Esophagus muscularis mucosa (tissue), 4 donors: Measurements from ENCODE around the gene MAF. TPM values are rescaled to one million over a fixed set of nuclear protein-coding genes. Genes with fewer than 3 reads are reported as not detected.
A peak's percentile ranks its signal among the peaks of the same experiment; 100 is the strongest.

Experiments used
- DNase-seq: peaks from one replicate; pipeline ENCODE4 v3.0.0-alpha.2; 2017; ENCODE audit errors: extremely low spot score
- H3K27ac ChIP-seq, 4 donors: fragments of 200-600 bp; sonication (generic); replicated peaks in 1 of 4; 1 replicate in 3 of 4; 2 replicates in 1 of 4; pipeline ENCODE4 v1.5.1; 2016 to 2019; ENCODE audit warnings: mild to moderate bottlenecking in 1 of 4
- H3K27me3 ChIP-seq, 4 donors: fragments of 200-600 bp; sonication (generic); one replicate each; pipeline versions ENCODE4 v1.5.1 to v1.6.0; 2016 to 2019
- H3K36me3 ChIP-seq, 4 donors: fragments of 200-600 bp; sonication (generic); one replicate each; pipeline ENCODE4 v1.5.1; 2016 to 2019
- H3K4me1 ChIP-seq, 4 donors: fragments of 200-600 bp; sonication (generic); one replicate each; pipeline ENCODE4 v1.5.1; 2016 to 2019
- H3K4me3 ChIP-seq, 4 donors: fragments of 200-600 bp; sonication (generic); 1 replicate in 2 of 4; 2 replicates in 2 of 4; pipeline ENCODE4 v1.5.1; 2016 to 2019; ENCODE audit warnings: mild to moderate bottlenecking in 4 of 4, moderate library complexity in 1 of 4
- H3K9me3 ChIP-seq, 4 donors: fragments of 200-600 bp; sonication (generic); 1 replicate in 3 of 4; 2 replicates in 1 of 4; pipeline ENCODE4 v1.5.1; 2016 to 2019
- EP300 ChIP-seq: sonication (generic); formaldehyde crosslinking; IDR thresholded peaks from one replicate; pipeline ENCODE4 v1.6.1; 2017; ENCODE audit warnings: antibody characterized with exemption
- POLR2A ChIP-seq: fragments of 450-650 bp; IDR thresholded peaks from one replicate; pipeline ENCODE4 v1.6.1; 2017; ENCODE audit warnings: antibody characterized with exemption, moderate library complexity, mild to moderate bottlenecking, low read depth
- POLR2AphosphoS5 ChIP-seq, 2 donors: sonication (generic); formaldehyde crosslinking; IDR thresholded peaks; one replicate each; pipeline ENCODE4 v1.6.1; 2017; ENCODE audit warnings: antibody characterized with exemption in 2 of 2
- WGBS: methylation state at CpG from one replicate; pipeline ENCODE4 v1.1.5; 2018; 5-methylcytosine and 5-hydroxymethylcytosine counted together
- intact Hi-C: fragments of 100-400 bp; cut with DNase I; formaldehyde crosslinking; loops from one replicate; pipeline ENCODE4 v1.15.1; 2023
- total RNA-seq, 4 donors: library from RNA; depleted of rRNA; stranded (reverse); fragments of >200 nt; gene quantifications; one replicate each; pipeline versions ENCODE4 v1.1.0 to v1.2.1, GENCODE V29; 2016
- TF ChIP-seq, protein P1 (sequence below), 3 experiments: fragments of 200-600 bp in 2 of 3; fragments of 450-650 bp in 1 of 3; sonication (generic) in 2 of 3; IDR thresholded peaks; one replicate each; pipeline ENCODE4 v1.5.1; 2017 to 2019; ENCODE audit warnings: antibody characterized with exemption in 3 of 3, mild to moderate bottlenecking in 2 of 3, moderate library complexity in 1 of 3

MAF gene
- total RNA-seq, 4 donors from 2014 or later: 30.4 to 55.1 (median 40.8) TPM

DNA sequence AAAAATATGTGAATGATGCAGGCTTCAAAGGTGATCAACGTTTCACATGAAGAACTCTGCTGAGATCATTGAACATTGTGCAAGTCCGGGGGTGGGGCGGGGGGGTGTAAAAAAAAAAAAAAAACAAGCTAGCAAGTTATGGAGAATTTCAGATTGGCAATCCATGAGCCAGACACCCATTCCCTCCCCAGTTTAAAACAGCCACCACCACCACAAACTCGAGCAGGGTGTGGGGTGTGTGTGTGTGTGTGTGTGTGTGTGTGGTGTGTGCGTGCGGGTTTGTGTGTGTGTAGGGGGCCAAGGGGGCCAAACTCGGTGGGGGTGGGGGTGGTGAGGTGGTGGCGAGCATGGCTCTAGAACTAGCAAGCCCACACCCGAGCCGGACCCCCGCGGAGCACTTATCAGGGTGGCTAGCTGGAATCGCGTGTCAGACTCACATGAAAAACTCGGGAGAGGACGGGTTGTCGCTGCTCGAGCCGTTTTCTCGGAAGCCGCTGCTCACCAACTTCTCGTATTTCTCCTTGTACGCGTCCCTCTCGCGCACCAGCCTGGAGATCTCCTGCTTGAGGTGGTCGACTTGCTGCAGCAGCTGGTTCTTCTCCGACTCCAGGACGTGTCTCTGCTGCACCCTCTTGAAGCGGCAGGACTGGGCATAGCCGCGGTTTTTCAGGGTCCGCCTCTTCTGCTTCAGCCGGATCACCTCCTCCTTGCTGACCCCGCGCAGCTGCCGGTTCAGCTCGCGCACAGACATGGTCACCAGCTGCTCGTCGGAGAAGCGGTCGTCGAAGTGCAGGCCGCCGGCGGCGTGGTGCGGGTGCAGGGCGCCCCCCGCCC, 2.0 kb downstream of the MAF start:
- peaks cover 0 to 22% (median 0%) of the 10 kb centered on the region in 4 donors for H3K27me3 ChIP-seq
- intact Hi-C loops: no loop called here
- H3K9me3 ChIP-seq: no peaks in the 10 kb centered on the region
- WGBS: 4% methylated on average over 20 of the region's 51 CpGs
- H3K36me3 ChIP-seq: no peaks in the 10 kb centered on the region
- no peak for DNase-seq
- TF ChIP-seq POLR2A (no peak), POLR2AphosphoS5 (IDR thresholded peaks at IDR 0.05) (peak in 1 of 2 donors; percentile 26), EP300 (no peak)
- TF ChIP-seq, protein P1, sequence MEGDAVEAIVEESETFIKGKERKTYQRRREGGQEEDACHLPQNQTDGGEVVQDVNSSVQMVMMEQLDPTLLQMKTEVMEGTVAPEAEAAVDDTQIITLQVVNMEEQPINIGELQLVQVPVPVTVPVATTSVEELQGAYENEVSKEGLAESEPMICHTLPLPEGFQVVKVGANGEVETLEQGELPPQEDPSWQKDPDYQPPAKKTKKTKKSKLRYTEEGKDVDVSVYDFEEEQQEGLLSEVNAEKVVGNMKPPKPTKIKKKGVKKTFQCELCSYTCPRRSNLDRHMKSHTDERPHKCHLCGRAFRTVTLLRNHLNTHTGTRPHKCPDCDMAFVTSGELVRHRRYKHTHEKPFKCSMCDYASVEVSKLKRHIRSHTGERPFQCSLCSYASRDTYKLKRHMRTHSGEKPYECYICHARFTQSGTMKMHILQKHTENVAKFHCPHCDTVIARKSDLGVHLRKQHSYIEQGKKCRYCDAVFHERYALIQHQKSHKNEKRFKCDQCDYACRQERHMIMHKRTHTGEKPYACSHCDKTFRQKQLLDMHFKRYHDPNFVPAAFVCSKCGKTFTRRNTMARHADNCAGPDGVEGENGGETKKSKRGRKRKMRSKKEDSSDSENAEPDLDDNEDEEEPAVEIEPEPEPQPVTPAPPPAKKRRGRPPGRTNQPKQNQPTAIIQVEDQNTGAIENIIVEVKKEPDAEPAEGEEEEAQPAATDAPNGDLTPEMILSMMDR (IDR thresholded peaks at IDR 0.05): peak in 1 of 3 experiments; percentile 27
- peak overlapping the region; percentile 52 to 80 (median 70) for H3K4me3 ChIP-seq
- peak overlapping the region; percentile 63 to 78 (median 74) for H3K27ac ChIP-seq
- peaks cover 0 to 43% (median 37%) of the 10 kb centered on the region in 4 donors for H3K4me1 ChIP-seq

DNA sequence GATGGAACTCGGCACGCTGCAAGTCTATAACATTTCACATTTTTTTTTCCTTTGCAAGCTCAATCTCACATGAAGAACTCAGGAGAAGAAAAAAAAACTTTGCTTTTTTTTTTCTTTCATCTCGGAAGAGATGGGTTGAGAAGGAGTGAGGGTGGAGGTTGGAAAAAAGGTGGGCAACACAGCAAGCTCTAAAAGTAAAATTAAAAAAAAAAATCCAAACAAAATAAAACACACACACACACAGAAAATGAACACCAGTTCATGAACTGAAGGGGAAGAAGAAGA, 2.5 kb downstream of the MAF start:
- intact Hi-C loops: no loop called here
- Histone ChIP-seq H3K36me3 (no peaks in the 10 kb centered on the region), H3K27ac (peak overlapping the region; percentile 47 to 78 (median 70)), H3K27me3 (peaks cover 0 to 22% (median 0%) of the 10 kb centered on the region in 4 donors), H3K4me3 (peak overlapping the region; percentile 52 to 80 (median 70)), H3K9me3 (no peaks in the 10 kb centered on the region), H3K4me1 (peaks cover 0 to 43% (median 39%) of the 10 kb centered on the region in 4 donors)
- WGBS: 39% methylated on average over 3 of the region's 3 CpGs
- no peak for DNase-seq
- no peak for TF ChIP-seq EP300
- no peak for TF ChIP-seq POLR2AphosphoS5 (IDR thresholded peaks at IDR 0.05)
- no peak for TF ChIP-seq POLR2A
- TF ChIP-seq, protein P1 (IDR thresholded peaks at IDR 0.05): no peak

DNA sequence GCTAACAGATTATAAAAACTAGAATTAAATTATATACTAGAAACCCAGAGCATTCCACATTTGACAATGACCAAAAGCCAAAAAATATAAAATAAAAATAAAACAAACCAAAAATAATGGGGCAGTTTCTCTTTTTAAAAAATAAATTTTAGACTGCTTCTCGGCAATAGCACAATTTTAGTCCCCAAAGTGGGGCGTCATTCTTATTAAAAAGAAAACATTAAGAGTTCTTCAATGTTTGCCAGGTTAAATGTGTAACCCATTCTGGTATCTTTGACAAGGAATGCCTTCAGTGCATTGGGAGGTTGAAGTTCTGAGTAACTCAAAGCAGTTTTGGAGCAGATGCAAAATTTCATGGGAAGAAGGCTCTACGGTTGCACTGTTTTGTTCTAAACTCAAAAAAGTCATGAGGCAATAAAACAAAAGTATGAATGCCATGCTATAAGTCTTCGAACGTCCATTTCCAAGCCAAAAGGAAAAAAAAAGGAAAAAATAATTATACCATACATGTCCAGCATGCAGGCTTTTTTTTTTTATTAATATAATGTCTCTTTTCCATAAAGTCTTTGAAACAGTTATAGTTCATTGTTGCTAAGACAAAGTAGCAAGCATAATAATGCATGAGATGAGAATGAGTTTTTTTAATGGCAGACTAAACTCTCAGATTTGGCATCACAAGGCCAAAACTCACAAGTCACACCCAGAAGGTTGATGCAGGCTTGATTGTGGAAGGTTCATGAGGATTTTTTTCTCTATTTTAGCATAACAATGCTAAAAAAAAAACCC, 3.1 kb downstream of the MAF start:
- Histone ChIP-seq H3K9me3 (no peaks in the 10 kb centered on the region), H3K36me3 (no peaks in the 10 kb centered on the region), H3K4me1 (peaks cover 0 to 39% (median 34%) of the 10 kb centered on the region in 4 donors), H3K27ac (peak overlapping the region; percentile 47 to 78 (median 70)), H3K4me3 (peak overlapping the region; percentile 52 to 80 (median 70)), H3K27me3 (peaks cover 0 to 22% (median 0%) of the 10 kb centered on the region in 4 donors)
- TF ChIP-seq EP300 (no peak), POLR2AphosphoS5 (IDR thresholded peaks at IDR 0.05) (no peak), POLR2A (no peak)
- TF ChIP-seq, protein P1 (IDR thresholded peaks at IDR 0.05): no peak
- intact Hi-C loops: no loop called here
- no peak for DNase-seq
- 58% methylated on average over 5 of the region's 5 CpGs for WGBS

DNA sequence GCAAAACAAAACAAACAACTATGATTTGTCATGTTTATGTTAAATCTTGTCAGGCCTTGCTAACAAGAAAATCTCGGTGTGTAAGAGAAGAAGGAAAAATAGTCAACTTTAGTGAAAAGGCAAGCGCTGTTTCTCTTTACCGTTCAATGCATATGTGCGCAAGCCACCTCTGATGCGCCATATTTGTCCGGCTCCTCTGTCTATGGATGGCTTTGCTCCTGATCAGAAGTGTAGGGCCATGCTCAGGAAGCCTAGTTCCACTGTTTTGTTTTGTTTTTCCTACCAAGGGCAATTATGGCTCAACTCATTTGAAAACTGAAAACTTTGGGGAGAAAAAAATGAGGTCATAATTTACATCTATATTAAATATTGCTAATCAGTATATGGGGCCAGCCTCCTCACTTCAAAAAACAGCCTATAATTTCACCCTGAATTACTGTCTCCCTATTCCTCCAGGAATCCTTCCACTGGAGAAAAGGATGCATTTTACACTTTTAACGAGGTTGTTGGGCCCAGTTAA, 4.5 kb downstream of the MAF start:
- H3K4me3 ChIP-seq: peak overlapping the region; percentile 52 to 80 (median 70)
- DNase-seq: no peak
- peaks cover 0 to 16% (median 0%) of the 10 kb centered on the region in 4 donors for H3K27me3 ChIP-seq
- intact Hi-C loops: no loop called here
- H3K9me3 ChIP-seq: no peaks in the 10 kb centered on the region
- H3K27ac ChIP-seq: peak overlapping the region; percentile 31 to 76 (median 53)
- TF ChIP-seq EP300: no peak
- TF ChIP-seq POLR2A: no peak
- no peak for TF ChIP-seq POLR2AphosphoS5 (IDR thresholded peaks at IDR 0.05)
- TF ChIP-seq, protein P1 (IDR thresholded peaks at IDR 0.05): no peak
- H3K36me3 ChIP-seq: no peaks in the 10 kb centered on the region
- 78% methylated on average over 7 of the region's 7 CpGs for WGBS
- H3K4me1 ChIP-seq: peaks cover 0 to 24% (median 21%) of the 10 kb centered on the region in 4 donors
